Measurements from ENCODE around the gene KCP.

Gene KCP

DNA sequence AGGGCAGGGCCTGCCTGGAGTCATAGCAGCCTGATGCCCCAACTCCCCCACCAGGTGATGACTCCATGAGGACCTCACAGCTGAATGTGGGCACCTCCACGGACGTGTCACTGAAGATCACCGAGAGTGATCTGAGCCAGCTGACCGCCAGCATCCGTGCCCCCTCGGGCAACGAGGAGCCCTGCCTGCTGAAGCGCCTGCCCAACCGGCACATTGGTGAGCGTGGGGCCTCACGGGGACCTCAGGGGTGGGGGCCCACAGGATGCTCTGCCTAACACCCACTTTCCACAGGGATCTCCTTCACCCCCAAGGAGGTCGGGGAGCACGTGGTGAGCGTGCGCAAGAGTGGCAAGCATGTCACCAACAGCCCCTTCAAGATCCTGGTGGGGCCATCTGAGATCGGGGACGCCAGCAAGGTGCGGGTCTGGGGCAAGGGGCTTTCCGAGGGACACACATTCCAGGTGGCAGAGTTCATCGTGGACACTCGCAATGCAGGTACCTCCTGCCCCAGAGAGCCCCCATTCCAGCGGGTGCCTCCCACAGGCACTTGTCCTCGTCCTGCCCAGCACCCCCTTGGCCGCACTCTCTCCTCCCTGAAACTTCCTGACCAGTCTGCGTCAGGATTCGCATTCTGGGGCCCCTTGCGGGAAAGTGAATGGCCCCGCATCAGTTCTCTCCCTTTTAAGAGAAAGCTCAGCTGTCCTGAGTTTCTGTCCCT lies 57.8 kb downstream of the KCP start:
- no peak for DNase-seq

DNA sequence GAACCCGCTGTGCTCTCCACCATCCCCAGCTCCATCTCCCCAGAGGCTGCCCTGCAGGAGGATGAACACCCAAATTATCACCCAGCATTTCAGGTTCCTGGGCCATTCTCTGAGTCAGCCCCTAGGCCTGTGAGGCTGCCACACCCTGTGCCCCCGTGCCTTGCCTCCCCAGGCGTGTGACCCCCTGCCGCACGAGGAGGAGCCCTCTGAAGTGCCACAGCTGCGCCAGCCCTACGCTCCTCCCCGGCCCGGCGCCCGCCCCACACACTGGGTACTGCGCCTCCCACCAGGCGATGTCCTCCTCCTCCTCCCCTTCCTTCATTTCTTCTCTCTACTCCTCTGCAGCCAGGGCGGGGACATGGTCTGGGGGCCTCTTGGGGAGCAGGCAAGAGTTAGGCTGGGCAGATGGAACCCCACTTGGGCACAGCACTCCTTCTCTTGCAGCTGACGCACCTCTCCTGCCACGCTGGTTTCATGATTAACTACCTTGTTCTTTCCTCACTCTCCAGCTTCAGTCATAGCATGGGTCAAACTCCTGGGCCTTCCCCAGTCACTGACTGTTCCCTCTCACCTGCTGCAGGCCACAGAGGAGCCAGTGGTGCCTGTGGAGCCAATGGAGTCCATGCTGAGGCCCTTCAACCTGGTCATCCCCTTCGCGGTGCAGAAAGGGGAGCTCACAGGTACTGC lies 60.6 kb downstream of the KCP start:
- DNase-seq, result no peak

DNA sequence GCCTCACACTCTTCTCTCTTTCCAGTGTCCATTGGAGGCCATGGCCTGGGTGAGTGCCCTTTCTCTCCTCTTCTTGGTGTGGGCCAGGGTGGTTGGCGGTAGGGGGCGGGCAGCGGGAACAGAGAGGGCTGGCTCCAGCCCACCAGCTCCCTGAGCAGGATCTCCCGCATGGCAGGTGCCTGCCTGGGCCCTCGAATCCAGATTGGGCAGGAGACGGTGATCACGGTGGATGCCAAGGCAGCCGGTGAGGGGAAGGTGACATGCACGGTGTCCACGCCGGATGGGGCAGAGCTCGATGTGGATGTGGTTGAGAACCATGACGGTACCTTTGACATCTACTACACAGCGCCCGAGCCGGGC lies 61.4 kb downstream of the KCP start:
- DNase-seq, result no peak

DNA sequence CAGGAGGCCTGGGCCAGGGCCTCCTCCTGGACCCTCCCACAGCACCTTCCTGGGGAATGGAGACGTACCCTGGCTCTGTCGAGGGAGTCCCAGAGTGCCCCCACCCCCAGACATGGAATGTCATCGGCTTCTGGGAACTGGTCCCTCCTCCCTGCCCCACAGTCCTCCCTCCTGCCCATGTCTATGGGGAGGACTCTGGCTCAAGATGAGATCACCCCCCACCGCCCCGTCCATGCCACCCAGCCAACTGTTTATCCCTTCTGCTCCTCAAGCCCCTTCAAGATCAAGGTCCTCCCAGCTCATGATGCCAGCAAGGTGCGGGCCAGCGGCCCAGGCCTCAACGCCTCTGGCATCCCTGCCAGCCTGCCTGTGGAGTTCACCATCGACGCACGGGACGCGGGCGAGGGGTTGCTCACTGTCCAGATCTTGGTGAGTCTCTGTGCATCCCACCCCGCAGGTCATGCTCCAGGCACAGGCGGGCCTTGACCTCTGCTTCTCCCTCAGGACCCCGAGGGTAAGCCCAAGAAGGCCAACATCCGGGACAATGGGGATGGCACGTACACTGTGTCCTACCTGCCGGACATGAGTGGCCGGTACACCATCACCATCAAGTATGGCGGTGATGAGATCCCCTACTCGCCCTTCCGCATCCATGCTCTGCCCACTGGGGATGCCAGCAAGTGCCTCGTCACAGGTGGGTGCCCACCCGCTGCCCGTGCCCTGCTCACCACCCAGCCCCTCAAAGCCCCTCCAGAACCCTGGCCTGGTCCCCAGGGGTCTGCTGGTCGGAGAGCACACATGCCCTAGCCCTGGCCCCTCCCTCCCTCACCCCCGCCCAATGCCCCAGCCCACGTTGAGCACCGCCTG lies 62.0 kb downstream of the KCP start:
- DNase-seq, result no peak

DNA sequence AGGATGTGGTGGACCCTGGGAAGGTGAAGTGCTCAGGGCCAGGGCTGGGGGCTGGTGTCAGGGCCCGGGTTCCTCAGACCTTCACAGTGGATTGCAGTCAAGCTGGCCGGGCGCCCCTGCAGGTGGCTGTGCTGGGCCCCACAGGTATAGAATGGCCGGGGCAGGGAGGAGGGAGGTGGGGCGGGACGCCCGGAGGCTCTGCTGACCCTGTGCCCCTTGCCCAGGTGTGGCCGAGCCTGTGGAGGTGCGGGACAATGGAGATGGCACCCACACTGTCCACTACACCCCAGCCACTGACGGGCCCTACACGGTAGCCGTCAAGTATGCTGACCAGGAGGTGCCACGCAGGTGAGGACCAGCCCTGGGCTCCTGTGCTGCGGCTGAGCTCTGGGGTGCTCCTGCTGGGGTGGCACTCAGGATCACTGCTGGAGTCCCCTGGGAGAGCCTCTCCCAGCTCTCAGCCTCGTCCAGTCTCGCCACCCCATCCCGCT lies 62.7 kb downstream of the KCP start:
- no peak for DNase-seq

DNA sequence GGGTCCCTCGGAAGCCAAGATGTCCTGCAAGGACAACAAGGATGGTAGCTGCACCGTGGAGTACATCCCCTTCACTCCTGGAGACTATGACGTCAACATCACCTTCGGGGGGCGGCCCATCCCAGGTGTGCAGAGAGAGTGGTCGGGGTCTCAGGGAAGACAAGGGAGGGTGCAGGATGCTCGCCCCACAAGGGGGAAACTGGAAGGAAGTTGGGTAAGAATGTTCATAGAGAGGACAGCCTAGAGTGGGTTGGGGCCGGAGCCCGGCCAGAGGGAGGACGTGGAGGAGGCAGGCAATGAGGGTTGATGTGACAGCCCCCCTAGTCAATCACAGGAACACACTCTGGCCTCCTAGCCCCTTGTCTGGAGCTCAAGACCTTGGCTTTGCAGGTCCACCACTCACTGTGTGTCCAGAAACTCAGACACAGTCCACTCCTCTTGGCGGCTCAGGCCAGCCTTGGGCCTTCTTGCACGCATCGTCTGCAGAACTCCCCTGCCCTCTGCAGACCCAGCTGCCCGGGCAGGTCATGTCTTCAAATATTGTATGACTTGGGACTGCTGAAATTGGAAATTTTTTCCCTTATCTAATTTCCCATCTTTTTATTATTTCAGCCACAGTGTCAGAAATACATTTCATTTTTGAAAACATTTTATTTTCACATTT lies 63.6 kb downstream of the KCP start:
- no peak for DNase-seq

DNA sequence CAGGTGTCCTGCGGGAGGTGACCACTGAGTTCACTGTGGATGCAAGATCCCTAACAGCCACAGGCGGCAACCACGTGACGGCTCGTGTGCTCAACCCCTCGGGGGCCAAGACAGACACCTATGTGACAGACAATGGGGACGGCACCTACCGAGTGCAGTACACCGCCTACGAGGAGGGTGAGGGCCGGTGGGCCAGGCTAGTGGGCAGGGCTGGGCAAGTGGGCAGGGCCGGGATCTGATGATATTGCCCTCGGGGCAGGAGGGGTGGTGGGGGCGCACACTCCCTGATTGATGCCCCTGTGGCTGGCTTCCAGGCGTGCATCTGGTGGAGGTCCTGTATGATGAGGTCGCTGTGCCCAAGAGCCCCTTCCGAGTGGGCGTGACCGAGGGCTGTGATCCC lies 64.5 kb downstream of the KCP start:
- DNase-seq, result no peak

DNA sequence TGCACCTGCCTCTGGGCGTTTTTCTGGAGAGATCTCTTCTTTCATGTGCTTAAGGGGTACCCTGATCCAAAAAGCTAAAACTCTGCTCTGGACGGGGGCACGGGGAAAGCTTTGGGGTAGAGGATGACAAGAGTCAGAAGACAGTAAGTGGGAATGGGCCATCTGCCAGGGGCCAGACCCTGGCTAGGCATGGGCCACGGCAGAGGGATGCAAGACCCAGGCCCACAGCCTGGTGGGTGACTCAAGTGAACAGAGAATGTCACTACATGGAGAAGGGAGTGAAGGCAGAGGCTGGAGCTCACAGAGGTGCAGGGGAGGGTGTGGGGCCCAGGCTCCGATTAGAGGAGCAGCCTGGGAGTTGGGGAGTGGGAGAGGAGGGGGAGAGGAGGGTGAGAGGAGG lies 65.0 kb downstream of the KCP start:
- no peak for DNase-seq

DNA sequence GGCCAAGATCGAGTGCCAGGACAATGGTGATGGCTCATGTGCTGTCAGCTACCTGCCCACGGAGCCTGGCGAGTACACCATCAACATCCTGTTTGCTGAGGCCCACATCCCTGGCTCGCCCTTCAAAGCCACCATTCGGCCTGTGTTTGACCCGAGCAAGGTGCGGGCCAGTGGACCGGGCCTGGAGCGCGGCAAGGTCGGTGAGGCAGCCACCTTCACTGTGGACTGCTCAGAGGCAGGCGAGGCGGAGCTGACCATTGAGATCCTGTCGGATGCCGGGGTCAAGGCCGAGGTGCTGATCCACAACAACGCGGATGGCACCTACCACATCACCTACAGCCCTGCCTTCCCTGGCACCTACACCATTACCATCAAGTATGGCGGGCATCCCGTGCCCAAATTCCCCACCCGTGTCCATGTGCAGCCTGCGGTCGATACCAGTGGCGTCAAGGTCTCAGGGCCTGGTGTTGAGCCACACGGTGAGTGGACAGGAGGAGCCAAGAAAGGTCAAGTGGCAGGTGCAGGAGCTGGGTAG lies 65.7 kb downstream of the KCP start:
- no peak for DNase-seq

DNA sequence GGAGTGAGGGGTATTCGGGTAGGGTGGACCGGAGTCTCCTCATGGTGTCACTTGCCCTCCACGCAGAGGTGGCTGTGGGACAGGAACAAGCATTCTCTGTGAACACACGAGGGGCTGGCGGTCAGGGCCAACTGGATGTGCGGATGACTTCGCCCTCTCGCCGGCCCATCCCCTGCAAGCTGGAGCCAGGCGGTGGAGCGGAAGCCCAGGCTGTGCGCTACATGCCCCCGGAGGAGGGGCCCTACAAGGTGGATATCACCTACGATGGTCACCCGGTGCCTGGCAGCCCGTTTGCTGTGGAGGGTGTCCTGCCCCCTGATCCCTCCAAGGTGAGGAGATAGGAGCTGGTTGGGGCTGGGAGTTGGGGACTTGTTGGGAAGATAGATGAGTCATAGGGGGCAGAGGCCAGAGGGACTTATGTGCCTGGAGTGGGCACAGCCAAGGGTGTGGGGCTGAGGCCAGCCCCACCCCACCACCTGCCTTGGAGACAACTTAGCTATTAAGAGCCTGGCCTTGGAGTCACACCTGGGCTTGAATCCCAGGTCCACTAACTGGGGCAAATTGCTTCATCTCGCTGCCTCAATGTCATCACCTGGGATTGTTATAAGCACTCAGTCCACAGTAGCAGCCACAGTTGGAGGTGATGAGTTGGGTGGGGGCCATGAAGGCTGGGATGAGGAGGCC lies 66.4 kb downstream of the KCP start:
- no peak for DNase-seq

DNA sequence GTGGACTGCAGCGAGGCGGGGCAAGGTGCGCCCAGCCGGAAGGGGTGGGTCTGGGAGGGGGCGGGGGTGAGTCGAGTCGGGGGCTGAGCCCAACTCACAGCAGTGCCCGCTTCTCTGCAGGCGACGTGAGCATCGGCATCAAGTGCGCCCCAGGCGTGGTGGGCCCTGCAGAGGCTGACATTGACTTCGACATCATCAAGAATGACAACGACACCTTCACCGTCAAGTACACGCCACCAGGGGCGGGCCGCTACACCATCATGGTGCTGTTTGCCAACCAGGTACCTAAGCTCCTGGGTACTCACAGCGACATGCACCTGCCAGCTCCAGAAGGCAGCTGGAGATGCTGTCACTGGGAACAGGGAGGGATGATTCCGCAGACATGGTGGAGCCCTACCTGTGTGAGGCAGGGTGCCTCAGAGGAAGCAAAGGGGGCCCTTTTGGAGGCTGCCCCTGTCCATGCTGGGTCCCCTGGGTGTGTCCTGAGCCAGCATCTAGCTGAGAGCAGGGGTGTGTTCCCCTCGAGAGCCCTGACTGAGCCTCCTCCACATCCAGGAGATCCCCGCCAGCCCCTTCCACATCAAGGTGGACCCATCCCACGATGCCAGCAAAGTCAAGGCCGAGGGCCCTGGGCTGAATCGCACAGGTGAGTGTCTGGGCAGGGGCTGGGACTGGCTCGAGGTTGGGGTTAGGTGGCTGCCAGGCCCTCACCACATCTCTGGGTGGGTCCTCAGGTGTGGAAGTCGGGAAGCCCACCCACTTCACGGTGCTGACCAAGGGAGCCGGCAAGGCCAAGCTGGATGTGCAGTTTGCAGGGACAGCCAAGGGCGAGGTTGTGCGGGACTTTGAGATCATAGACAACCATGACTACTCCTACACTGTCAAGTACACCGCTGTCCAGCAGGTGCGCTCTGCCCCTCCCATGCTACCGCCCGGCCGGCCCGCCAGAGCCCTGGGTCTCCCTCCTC lies 67.6 kb downstream of the KCP start:
- no peak for DNase-seq

DNA sequence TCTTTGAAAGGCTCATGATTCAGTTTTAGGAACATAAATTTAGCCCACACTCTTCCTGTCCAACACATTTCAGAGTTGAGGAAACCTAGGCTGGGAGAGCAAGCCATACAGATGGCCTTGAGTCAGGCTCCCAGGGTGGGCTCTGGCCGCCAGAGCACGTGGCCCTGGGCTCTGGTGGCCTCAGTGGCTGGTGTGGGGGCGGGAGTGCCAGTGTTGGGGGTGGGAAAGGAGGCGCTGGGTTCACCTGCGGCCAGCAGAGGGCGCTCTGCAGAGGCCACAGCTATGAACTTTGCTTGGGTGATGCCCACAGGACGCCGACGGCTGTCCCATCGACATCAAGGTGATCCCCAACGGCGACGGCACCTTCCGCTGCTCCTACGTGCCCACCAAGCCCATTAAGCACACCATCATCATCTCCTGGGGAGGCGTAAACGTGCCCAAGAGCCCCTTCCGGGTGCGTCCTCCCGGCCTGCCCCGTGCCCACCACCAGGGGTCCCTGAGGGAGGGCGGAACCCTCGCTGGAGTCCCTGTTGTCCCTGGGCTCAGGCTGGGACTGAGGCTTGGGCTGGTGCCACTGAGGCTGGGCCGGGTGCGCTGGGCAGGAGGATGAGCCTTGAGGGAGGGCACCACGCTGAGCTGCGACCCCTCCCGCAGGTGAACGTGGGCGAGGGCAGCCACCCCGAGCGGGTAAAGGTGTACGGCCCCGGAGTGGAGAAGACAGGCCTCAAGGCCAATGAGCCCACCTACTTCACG lies 68.4 kb downstream of the KCP start:
- no peak for DNase-seq

DNA sequence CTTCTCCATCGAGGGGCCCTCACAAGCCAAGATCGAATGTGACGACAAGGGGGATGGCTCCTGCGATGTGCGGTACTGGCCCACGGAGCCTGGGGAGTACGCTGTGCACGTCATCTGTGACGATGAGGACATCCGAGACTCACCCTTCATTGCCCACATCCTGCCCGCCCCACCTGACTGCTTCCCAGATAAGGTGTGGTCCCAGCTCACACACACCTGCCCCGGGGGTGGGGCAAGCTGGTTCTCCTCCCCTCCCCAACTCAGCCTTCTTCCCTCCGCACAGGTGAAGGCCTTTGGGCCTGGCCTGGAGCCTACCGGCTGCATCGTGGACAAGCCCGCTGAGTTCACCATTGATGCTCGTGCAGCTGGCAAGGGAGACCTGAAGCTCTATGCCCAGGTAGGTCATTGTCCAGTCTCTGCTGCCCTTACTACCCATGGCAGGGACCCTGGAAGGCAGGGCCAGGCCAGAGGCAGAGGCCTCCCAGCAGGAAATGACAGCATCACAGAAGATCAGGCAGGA lies 69.3 kb downstream of the KCP start:
- DNase-seq, result no peak

DNA sequence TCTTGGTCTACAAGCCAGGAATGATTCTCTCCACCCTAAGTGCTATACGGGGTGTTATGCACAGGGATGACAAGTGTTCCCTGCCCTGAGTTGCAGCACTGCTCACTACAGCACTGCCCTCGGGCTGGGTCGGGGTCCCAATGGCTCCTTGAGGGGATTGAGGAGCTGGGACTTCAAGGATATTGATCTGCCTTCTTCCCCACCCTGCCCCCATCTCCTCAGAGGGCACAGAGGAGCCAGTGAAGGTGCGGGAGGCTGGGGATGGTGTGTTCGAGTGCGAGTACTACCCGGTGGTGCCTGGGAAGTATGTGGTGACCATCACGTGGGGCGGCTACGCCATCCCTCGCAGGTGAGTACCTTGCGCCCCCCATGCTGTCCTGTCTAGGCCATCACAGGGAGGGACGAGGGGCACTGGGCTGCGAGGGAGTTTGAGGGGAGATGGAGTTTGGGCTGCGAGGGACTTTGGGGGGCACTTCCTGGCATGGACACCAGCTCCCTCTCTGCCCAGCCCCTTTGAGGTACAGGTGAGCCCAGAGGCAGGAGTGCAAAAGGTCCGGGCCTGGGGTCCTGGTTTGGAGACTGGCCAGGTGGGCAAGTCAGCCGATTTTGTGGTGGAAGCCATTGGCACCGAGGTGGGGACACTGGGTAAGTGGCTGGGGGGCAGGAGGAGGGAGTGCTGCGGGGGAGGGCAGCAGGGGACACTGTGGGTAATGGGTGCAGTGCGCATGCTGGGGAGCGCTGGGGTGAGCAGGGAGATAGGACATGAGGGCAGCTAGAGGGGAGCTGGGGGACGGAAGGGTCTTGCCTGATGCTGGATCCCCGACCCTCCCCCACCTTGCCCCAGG lies 70.0 kb downstream of the KCP start:
- no peak for DNase-seq

DNA sequence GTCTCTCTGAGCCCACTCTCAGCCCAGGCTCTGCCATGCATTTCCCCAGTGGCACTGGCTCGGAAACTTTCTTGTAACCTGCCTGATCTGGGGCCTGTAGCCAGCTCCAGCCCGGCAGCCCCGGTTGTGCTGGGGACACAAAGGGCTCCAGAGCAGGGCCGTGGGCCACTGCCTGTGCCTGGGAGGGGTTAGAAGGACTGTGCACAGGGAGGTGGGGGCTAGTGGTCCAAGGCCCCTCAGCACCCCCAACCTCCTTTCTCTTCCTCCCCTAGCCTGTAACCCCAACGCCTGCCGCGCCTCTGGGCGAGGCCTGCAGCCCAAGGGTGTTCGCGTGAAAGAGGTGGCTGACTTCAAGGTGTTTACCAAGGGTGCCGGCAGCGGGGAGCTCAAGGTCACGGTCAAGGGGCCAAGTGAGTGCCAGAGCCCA lies 70.7 kb downstream of the KCP start:
- DNase-seq, result no peak

DNA sequence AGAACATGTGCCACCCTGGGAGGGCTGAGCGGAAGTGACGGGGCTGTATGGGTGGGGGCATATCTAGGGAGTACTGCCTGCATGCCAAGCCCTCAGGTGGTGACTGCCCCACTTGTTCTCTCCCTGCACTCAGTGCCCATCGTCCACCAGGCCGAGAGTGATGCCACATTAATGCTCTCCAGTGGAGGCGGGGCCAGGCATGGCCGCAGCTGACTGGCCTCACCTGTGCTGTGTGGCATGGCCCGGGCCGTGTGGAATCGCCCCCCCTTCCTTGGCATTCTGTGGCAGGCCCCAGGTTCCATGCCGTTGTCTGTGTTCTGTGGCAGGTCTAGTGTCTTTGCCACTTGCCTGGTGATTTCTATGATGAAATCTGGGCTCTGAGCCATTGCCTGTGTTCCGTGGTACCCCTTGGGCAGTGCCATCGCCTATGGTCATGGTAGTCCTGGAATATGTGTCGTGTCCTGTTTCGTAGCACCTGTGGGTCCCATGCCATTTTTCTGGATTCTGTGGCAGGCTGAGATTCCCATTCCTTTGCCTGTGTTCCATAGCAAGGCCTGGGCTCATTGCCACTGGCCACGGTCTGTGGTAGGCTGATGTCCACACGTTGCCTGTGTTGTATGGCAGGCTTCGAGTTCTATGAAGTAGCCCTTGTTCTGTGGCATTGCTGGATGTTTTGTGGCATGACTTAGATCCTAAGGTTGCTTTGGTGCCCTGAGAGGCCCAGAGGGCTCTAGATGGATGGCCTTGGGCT lies 71.4 kb downstream of the KCP start:
- DNase-seq, result no peak

DNA sequence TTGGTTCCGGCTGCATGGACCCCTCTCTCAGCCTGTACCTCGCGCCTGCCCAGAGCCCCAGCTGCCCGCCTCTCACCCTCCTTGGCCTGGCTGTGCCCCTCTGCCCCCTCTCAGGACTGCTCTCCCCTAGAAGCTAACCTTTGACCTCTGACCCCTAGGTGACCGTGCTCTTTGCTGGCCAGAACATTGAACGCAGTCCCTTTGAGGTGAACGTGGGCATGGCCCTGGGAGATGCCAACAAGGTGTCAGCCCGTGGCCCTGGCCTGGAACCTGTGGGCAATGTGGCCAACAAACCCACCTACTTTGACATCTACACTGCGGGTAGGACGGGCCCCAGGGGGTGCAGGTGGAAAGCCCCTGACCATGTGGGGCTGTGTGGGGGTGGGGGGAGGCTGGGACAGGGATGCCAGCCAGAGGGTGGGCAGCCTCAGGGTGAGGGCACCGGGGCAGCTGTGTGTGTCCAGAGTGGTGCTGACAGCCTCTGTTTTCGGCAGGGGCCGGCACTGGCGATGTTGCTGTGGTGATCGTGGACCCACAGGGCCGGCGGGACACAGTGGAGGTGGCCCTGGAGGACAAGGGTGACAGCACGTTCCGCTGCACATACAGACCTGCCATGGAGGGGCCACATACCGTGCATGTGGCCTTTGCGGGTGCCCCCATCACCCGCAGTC lies 72.3 kb downstream of the KCP start:
- DNase-seq, result no peak

DNA sequence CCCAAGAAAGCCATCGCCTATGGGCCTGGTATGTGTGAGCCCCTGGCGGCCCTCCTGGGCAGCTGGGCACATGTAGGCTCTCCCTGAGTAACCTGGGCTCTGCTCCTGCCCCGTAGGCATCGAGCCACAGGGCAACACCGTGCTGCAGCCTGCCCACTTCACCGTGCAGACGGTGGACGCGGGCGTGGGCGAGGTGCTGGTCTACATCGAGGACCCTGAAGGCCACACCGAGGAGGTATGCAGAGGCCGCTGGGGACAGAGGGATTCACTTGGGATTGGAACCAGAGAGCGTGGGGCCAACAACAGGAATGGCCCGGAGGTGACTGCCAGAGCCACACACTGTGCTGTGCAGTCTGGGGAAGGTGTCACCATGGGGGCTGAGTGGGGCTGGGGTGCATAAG lies 73.0 kb downstream of the KCP start:
- no peak for DNase-seq
